Esophagus squamous epithelium (tissue), 4 donors: ENCODE data around the gene WDR45.

ENCODE experiments used
- CTCF ChIP-seq, 6 experiments: fragments of 450-650 bp in 4 of 6; fragments of 200-600 bp in 2 of 6; sonication (generic) in 2 of 6; IDR thresholded peaks; one replicate each; pipeline ENCODE4 v1.5.1; 2016 to 2019; ENCODE audit warnings: antibody characterized with exemption in 6 of 6, mild to moderate bottlenecking in 4 of 6, moderate library complexity in 4 of 6
- POLR2A ChIP-seq, 4 donors: fragments of 450-650 bp; IDR thresholded peaks; one replicate each; pipeline ENCODE4 v1.6.1; 2017; ENCODE audit warnings: antibody characterized with exemption in 4 of 4, mild to moderate bottlenecking in 4 of 4, moderate library complexity in 3 of 4

DNA sequence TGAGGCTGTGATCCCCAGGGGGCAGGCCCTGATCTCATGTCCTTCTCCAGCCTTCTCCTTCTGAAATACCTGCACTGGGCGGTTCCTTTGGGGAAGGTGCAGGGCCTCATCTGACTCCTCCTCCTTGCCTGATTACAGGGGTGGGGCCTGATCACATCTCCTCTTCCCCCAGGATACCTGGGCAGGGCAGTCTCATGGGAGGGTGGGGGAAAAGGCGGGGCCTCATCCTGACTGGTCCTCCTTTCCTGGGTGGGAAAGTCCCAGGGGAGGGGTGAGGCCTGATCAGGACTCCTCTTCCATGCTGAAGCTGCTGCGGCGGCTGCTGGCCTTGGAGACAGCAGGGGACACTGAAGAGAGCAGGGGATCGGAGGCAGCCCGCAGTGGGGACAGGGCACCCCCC, 49.8 kb downstream of the WDR45 start:
- no peak for TF ChIP-seq POLR2A (IDR thresholded peaks at IDR 0.05)
- TF ChIP-seq CTCF (IDR thresholded peaks at IDR 0.05) = no peak
